ENCODE measurements around the gene SLC2A5.
"Not testable (repeated sequence)": the region's sequence is repeated elsewhere in the genome, so short reads cannot be mapped to it uniquely, and the experiment has no call there.

Gene SLC2A5, protein sequence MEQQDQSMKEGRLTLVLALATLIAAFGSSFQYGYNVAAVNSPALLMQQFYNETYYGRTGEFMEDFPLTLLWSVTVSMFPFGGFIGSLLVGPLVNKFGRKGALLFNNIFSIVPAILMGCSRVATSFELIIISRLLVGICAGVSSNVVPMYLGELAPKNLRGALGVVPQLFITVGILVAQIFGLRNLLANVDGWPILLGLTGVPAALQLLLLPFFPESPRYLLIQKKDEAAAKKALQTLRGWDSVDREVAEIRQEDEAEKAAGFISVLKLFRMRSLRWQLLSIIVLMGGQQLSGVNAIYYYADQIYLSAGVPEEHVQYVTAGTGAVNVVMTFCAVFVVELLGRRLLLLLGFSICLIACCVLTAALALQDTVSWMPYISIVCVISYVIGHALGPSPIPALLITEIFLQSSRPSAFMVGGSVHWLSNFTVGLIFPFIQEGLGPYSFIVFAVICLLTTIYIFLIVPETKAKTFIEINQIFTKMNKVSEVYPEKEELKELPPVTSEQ

DNA sequence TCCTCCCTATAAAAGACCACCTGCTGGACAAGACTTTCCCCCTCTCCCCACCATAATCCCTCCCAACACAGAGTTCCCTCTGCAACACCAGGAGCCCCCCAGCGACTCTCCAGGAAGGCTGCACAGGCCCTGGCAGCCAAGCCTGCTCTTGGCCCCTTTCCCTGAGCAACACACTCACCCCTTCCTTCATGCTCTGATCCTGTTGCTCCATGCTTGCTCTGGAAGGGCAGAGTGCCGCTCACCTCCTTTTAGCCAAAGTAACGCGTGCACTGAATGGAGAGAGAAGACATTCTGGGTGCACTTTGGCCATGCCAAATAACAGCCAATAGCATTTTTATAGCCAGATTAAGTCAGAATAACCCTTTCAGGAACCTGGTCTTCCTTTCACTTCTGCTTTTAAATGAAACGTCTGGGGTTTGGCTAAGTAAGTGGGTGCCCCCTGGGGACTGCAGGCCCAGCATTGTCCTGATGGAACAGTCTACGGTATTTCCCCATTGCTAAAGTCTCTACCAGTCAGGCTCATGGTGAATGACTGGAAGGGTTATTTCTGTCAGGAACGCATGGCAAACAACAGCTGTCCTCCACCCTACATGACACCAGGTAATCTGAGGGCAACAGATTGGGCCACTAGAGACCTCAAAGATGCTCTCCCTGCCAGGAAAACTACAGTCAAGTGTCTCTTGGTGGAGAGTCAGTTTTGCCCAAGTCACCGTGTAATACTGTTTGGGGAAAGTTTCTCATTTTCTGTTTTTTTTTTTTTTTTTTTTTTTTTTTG, at the start of gene SLC2A5:
TSS of gene SLC2A5 (minus strand) at position 310 of the 775 bp plus-strand sequence. CDS start at position 211, 99 bp downstream.
- DNase-seq: no peak

DNA sequence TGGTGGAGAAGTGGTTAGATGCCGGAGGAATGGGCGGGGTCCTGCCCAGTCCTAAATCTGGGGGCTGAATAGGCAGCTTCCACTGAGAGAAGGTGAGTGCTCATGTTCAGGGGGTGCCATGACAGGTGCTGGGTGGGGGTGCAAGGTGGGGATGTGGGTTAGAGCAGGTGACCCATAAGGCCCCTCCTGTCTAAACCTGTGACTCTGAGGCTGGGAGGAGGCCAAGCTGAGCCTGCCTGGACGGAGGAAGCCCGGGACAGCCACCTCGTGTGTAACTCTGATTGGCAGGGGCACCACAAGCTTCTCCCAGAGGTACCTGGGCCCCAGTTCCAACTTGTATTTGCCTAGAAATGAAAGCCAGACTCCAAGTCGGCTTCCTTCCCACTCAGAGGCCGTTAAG, 48.8 kb upstream of the SLC2A5 start:
- DNase-seq: no peak

DNA sequence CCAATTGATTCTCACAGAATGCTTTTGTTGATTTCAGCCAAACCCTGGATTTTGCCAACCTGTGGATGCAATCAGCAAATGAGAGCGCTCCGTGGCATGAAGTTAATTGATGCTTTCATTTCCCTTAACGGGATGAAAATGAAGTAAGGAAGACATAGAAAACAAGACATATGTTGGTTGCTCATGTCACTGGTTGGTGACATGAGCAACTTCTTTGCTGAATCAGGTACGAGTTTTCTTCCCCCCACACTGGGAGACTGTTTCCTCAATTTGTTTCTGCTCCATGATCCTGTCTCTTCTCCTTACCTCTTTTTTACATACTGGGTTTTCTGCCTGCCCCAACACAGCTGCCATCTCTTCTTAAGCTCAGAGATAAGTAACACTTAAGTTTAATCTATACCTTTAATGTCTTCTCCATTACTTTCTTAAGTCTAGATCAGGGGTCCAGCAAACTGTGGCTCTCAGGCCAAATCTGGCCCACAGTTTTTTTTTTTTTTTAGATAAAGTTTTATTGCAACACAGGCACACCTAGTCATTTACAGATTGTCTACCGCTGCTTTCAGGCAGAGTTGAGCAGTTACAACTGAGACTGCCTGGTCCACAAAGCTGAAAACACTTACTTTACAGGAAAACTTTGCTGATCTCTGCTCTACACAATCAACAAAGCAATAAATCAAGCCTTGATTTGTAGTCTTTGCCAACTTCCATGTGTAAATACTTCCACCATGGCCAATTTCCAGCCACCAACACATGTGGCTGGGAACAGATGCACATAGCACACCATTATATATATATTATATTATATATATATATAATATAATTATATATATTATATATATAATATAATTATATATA, 46.1 kb upstream of the SLC2A5 start:
- no peak for DNase-seq

DNA sequence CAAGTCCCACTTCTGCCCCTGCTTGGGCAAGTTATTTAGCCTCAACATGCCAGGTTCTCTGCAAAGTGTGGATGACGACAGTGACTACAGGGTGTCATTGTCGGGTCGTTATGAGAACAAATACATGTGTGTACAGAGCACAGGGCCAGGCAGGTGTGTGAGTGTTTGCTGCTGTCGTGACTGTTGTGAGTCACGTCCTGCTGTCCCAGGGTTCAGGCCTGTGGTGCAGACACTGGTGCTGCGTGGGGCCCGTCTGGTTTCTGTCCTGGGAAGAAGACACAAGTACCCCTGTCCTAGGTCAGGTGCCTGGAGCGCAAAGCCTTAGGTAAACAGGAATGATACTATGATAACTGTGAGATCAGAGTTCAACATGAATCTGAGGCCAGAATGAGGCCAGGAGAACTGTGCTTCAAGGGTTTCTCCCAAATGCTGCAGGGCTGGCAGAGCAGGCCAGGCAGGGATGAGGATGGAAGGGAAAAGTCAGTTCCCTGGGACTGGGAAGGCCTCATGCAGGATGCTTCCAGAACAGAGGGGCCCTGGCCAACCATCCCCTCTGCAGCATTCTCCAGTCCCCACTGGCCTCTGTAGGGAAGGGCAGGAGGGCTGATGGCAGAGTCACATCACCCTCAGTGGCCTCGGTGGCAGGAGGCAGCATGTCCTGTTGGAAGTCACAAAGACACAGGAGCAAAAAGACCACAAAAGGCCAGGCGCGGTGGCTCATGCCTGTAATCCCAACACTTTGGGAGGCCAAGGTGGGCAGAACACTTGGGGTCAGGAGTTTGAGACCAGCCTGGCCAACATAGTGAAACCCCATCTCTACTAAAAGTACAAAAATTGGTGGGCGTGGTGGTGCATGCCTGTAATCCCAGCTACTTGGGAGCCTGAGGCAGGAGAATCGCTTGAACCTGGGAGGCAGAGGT, 43.8 kb upstream of the SLC2A5 start:
- no peak for DNase-seq

DNA sequence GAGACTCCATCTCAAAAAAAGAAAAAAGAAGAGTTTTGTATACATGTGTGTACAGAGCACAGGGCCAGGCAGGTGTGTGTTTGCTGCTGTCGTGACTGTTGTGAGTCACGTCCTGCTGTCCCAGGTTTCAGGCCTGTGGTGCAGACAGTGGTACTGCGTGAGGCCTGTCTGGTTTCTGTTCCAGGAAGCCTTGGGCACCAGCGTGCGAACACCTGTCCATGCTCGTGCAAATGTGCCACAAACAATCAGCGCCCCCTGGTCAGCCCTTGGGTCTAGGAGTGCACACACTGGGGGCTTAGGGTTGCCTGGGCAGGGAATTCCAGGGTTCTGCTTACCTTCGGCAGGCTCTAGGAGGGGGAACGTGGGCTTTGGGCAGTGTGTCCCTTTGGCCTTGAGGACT, 42.5 kb upstream of the SLC2A5 start:
- no peak for DNase-seq

DNA sequence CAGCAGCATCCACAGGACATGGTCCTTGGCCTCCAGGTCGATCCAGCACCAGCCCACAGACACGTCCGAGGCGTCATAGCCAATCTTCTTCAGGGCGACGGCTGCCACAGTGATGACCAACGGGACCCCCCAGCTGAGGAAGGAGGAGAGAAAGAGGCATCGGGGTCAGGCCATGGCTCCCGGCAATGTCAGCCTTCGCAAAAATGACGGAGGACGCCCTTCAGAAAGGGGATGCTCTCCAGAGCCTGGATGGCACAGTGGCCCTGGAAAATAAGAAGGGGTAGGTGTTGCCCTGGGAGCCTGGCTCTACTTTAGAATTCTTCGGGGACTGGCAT, 41.9 kb upstream of the SLC2A5 start:
- DNase-seq: no peak

DNA sequence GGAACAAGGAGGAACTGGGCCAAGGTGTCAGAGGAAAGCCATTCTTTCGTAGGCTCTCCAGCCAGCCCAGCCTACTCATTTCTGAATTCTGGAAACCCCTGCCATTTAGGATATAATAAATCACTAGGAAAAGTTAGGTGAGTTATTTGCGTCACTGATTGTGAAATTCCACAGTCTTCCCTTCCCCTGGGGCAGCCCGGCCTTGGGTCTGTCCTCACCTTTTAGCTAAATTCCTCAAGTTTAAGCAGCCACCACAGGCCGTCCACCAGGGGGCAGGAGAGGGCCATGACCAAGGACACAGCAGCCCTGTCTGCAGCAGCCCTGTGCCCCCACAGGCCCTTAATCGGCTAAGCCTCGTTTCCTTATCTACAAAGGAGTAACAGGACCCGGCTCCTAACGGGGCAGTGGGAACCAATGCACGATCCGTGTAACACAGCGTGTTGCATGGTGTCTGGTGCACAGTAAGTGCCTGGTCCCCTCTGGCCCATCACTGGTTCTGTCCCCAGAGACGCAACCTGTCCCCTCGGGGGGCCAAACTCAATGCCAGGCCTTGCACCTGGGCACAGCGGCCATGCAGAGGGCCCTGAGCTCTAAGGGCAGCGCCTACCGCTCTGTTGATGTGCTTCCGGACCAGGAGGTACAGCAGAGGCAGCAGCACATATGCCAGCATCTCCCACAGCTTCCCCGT, 41.4 kb upstream of the SLC2A5 start:
- peak; percentile 86 to 90 for DNase-seq

DNA sequence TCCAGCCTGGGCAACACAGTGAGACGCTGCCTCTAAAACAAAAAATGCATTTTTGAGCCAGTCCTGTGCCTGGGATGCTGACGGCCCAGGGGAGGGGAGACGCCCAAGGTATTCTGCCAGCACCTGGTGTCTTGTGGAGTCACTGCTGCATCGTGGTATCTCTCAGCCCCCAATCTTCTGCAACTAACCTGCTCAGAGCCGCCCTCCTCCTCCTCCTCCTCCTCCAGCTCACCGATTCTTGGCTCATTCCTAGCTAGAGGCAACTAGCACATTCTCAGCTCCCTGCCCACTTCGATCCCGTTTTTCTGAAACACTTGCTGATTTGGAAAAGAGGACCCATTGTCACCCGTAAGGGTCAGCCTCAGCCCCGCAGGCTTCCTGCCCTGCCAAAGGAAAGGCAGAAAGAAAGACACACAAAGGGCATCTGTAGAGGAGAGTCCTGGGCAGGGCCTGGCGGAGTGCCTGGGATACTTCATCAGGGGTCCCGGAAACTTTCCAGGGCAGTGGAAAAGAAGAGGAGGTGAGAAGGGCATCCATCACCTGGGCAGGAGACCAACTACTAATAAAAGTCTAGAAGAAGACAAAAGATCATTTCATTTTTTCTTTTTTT, 38.7 kb upstream of the SLC2A5 start:
- no peak for DNase-seq

DNA sequence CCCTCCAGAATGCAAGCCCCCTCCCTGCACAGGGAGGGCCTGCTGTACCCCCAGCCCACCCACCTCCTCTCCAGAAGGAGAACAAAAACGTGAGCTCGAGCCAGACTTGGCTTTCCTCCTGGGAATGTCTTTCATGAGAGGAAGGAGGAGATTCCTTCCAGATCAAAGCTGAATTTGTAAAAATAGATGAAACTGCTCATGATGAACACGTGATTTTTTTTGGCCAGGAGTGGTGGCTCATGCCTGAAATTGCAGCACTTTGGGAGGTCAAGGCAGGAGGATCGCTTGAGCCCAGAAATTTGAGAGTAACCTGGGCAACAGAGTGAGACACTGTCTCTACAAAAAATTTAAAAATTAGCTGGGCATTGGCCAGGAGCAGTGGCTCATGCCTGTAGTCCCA, 37.7 kb upstream of the SLC2A5 start:
- no peak for DNase-seq

DNA sequence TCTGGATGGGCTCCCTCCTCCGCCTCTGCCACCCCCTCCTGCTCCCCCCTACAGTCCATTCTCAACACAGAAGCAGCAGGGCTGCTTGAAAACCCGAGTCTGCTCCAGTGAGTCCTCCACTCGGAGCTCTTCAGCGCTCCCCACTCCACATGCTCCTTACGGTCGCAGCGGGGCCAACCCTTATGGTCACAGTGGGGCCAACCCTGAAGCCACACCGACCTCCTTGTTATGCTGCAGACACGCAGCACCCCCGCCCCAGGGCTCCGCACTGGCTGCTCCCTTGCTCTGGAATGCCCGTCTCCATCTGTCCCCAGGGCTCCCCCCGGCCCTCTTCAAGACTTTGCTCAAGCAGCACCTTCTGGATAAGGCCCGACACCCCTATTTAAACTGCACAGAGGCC, 36.9 kb upstream of the SLC2A5 start:
- no peak for DNase-seq

DNA sequence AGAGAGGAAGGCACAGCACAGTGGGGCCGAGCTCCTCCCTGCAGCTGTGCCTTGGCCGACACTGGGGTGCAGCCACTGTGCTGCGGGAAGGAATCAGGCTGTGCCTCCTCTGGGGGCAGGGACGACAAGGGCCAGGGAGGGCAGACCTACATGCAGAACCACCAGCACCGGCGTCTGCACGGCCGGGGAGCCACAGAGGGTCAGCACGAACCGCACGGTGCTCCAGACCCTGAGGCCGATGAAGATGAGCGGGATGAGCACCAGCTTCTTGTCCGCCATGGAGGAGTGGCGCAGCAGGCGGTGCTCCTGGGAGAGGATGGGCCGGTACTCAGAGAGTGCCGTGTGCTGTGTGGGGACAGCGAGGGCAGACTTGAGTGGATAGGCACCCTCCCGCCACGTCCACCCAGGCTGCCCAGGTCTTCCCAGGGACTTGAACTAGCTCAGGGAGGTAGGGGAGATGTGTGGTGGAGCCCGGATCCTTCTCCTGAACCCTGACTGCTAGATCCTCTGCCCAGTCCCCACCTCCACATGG, 36.0 kb upstream of the SLC2A5 start:
- DNase-seq: no peak

DNA sequence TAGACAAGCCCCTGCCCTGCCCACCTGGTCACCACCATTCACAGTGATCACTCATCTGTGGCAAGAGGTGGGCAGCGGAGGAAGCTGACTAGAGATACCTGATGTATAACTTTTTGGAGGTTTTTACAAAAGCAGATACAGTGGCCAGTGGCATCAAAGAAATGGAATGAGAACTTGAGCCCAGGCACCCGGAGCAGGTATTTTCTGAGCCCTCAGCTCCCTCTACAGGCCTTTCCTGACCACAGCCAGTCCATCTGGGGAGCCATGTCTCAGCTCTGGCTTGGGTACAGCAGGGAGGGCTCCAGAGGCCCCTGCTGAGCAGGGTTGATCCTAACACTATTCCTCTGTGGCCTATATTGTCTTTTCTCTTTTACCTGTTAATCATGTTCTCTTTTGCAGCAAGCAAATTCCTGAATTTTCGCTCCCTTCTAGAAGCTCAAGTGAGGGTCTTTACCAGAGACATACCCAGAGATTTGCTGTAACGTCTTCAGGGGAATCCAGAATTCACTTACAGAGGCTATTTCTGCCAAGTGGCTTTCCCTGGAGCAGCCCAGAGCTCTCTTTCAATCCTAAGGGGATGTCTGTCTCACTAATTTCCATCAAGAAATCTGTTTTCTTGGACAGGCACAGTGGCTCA, 32.2 kb upstream of the SLC2A5 start:
- DNase-seq: no peak

DNA sequence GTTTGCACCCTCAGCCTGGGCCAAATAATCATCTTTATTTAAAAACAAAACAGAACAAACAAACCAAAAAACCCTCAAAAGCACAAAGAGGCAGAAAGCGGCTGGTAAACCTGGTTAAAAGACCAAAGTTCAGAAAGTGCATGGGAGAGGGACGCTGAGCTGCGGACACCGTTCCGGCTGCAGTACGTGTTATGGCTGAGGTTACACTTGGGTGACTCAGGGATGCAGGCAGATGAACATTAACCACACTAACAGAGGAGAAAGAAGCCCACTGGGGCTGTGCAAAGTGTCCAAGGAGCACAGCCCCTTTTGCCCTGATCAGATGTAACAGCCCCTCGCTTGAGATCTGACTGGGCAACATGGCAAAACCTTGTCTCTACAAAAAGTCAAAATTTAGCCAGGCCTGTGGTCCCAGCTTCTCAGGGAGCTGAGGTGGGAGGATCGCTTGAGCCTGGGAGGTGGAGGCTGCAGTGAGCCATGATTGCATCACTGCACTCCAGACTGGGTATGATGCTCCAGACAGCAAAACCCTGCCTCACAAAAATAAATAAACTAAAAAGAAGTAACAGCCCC, 31.1 kb upstream of the SLC2A5 start:
- DNase-seq: no peak

DNA sequence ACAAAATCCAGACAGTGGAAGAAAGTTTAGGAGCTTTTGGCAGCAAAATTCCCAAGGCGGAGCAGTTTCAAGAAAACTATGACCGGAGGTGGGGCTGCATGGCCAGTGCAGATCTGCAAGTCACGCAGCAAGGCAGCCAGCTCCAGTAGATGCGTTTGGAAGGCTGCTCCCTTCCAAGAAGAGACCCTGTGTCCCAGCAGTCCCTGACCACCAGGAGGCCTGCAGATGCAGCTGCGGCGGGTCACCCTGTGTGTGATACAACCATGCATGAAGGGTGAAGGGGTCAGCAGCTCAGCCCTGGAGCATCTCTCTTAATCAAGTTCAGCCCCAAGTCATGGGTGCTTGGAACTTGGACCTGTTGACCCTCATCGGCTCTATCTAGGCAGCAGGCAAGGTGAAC, 30.1 kb upstream of the SLC2A5 start:
- no peak for DNase-seq

DNA sequence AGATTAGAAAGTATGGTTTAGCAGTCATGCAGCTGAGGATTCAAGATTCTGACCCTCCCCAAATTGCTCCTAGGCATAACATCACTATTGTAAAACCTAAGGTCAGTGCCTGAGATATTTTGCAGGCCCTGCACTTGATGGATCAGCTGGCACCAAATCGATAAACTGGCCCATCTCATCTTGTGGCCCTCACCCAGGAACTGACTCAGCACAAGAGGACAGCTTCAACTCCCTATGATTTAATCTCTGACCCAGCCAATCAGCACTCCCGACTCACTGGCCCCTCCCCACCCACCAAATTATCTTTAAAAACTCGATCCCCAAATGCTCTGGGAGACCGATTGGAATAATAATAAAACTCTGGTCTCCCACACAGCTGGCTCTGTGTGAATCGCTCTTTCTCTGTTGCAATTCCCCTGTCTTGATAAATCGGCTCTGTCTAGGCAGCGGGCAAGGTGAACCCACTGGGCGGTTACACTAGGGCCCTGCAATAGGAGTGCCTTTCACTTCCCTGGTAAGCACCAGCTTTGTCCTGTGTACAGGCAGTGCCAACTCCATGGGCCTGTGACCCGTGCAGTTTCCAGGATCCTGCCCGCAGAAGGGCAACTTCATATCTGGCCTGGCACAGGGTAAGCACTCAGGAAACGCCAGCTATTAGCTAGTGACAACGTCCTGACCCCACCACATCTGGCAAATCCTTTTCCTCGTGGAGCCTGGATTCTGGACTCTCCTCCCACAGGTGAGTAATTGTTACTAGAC, 28.7 kb upstream of the SLC2A5 start:
- DNase-seq: no peak

DNA sequence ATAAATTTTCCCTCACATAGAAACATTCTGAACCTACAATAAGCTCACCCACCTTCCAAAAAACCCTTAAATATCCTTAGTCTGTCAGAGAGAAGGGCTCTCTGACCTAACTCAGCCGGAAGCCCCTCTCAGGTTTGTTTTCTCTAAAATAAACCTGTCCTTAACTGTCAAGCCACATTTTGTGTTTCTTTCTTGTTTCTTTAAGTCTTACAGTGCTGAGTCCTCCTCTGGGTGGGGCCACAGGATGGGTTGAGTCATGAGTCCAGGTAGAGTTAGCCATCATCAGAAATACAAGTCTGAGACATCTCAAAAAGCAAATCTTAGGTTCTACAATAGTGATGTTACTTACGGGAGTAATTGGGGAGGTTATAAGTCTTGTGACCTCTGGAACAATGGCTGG, 26.4 kb upstream of the SLC2A5 start:
- no peak for DNase-seq

DNA sequence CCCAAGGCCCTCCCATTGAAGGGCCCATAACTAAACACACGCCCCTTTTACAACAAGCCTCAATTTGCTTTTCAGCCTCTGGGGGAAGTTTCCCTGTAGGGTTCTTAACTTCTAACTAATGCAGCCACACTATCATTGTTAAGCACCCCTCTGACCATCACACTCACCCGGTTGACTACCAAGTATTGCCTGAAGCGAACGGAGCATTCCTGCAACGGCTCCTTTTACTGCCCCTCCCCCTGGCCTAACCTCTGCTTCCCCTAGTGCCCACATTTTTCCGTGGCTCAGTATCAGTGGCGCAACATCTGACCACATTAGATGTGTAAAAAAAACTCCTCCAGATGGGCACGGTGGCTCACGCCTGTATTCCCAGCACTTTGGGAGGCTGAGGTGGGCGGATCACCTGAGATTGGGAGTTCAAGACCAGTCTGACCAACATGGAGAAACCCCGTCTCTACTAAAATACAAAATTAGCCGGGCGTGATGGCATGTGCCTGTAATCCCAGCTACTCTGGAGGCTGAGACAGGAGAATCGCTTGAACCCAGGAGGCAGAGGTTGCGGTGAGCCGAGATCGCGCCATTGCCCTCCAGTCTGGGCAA, 24.7 kb upstream of the SLC2A5 start:
- DNase-seq: not testable (repeated sequence)

DNA sequence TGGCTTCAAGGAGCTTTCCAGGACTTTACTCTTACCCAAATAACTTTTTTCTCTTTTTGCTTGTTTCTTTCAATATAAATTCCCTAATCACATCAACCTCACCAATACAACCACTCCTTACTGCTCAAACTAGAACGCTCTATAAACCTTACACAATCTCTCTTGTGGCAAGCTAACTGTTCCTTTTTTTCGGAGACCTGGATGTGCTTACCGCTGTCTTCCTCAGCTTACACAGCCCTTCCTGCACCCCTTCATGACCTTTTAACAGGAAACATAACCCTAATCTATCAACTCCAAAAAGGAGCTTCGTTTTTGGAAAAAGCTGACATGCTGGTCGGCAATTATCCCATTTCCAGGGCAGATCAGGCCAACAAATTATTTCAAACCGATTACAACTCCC, 24.1 kb upstream of the SLC2A5 start:
- no peak for DNase-seq

DNA sequence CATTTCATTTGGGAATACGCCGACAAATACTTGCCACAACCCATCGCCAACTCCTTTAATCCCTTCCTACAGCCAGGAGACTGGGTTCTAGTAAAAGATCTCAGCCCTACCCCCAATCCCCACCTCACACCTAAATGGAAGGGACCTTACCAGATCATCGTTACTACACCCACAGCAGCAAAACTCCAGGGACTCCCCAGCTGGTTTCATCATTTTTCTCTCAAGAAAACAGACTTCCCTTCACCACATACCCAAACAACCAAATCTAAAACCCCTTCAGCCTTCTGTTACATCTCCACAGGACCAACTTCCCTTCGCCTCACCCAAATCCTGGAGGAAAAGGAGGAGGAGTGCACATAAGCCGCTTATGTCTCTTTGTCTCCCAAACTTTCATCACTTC, 23.7 kb upstream of the SLC2A5 start:
- DNase-seq: no peak

All from stimulated activated CD4-positive, alpha-beta T cell treated with anti-CD3 and anti-CD28 coated beads, Interleukin-2, amount 100 ng/mL, for 48 hours (primary cell).